ENCODE data around the gene USP9X.

DNA sequence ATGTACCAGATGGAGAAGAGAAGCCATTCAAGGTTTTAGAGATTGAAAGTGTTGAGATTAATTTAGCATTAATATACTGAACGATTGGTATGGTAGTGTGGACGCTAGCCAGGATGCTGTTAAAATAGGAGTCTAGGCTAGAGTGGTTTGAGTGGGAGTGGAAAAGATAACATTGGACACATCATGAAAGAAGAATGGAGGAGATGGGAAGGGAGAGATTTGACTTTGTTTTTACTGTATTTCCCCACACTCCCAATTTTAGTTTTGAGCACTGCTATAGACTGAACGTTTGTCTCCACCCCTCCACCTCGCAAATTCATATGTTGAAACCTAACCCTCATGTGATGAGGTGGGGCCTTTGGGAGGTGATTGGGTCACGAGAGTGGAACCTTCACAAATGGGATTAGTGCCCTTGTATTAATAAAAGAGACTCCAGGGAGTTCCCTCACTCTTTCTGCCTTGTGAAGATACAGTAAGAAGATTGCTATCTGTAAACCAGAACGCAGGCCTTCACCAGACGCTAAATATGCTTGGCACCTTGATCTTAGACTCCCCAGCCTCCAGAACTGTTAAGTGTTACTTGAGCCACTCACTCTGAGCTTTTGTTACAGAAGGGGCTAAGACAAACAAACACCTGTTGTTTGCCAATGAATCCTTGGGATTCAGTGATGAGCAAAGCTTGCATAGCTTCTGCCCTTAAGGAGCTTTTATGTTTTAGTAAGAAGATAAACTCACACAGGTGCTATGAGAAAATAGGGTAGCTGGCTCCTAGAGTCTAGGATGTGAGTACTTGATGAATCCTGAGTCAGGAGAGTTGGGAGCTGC is 25.8 kb downstream of the USP9X start:
- TF ChIP-seq, protein P1, sequence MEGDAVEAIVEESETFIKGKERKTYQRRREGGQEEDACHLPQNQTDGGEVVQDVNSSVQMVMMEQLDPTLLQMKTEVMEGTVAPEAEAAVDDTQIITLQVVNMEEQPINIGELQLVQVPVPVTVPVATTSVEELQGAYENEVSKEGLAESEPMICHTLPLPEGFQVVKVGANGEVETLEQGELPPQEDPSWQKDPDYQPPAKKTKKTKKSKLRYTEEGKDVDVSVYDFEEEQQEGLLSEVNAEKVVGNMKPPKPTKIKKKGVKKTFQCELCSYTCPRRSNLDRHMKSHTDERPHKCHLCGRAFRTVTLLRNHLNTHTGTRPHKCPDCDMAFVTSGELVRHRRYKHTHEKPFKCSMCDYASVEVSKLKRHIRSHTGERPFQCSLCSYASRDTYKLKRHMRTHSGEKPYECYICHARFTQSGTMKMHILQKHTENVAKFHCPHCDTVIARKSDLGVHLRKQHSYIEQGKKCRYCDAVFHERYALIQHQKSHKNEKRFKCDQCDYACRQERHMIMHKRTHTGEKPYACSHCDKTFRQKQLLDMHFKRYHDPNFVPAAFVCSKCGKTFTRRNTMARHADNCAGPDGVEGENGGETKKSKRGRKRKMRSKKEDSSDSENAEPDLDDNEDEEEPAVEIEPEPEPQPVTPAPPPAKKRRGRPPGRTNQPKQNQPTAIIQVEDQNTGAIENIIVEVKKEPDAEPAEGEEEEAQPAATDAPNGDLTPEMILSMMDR (IDR thresholded peaks at IDR 0.05) = no peak
- no peak for TF ChIP-seq RAD21 (IDR thresholded peaks at IDR 0.05; ENCODE audit: low read length)
- no peak for TF ChIP-seq POLR2AphosphoS5 (IDR thresholded peaks at IDR 0.05; ENCODE audit: low read depth, low read length)
- TF ChIP-seq, protein P2, sequence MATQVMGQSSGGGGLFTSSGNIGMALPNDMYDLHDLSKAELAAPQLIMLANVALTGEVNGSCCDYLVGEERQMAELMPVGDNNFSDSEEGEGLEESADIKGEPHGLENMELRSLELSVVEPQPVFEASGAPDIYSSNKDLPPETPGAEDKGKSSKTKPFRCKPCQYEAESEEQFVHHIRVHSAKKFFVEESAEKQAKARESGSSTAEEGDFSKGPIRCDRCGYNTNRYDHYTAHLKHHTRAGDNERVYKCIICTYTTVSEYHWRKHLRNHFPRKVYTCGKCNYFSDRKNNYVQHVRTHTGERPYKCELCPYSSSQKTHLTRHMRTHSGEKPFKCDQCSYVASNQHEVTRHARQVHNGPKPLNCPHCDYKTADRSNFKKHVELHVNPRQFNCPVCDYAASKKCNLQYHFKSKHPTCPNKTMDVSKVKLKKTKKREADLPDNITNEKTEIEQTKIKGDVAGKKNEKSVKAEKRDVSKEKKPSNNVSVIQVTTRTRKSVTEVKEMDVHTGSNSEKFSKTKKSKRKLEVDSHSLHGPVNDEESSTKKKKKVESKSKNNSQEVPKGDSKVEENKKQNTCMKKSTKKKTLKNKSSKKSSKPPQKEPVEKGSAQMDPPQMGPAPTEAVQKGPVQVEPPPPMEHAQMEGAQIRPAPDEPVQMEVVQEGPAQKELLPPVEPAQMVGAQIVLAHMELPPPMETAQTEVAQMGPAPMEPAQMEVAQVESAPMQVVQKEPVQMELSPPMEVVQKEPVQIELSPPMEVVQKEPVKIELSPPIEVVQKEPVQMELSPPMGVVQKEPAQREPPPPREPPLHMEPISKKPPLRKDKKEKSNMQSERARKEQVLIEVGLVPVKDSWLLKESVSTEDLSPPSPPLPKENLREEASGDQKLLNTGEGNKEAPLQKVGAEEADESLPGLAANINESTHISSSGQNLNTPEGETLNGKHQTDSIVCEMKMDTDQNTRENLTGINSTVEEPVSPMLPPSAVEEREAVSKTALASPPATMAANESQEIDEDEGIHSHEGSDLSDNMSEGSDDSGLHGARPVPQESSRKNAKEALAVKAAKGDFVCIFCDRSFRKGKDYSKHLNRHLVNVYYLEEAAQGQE (IDR thresholded peaks at IDR 0.05; ENCODE audit: low read depth, low read length) = no peak
- TF ChIP-seq YY1 (IDR thresholded peaks at IDR 0.05; ENCODE audit: low read depth) = no peak
- TF ChIP-seq RXRA (IDR thresholded peaks at IDR 0.05; ENCODE audit: borderline replicate concordance, low read depth) = no peak

Data from SK-N-SH (cell line).